SU-DHL-6 (cell line): Measurements from ENCODE around the gene TMEM233.

Source experiments
- EZH2phosphoT487 ChIP-seq: fragments of 200-600 bp; sonication (generic), shearing (Covaris generic); conservative IDR thresholded peaks from 2 replicates; pipeline ENCODE4 v1.6.1; 2018; ENCODE audit warnings: mild to moderate bottlenecking, antibody characterized with exemption, low read length, moderate library complexity, mixed read lengths
- TF ChIP-seq, protein P1 (sequence below): fragments of 200-600 bp; sonication (generic); IDR thresholded peaks from one replicate; pipeline ENCODE4 v1.5.1; 2017; ENCODE audit warnings: antibody characterized with exemption, mild to moderate bottlenecking, low read length, moderate library complexity; ENCODE audit not compliant: insufficient read depth, poor library complexity, severe bottlenecking

DNA sequence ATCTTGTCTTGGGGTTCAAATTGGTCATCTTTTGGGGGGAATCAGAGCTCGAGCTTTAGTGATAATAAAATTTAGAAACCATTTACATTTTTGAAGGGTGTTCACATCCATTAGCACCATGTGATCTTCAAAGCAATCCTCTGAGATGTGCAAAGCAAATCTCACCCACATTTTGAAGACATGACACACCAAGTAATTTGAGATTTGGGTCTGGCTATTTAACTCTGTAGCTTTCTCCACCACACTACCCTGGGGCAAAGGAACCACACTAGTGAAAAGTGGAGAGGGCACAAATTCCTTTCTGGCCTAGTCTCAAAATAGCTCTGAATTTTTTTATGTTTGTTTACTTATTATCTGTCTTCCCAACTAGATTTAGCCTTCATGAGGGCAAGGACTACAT, 46.6 kb upstream of the TMEM233 start:
- TF ChIP-seq EZH2phosphoT487, result no peak
- TF ChIP-seq, protein P1, sequence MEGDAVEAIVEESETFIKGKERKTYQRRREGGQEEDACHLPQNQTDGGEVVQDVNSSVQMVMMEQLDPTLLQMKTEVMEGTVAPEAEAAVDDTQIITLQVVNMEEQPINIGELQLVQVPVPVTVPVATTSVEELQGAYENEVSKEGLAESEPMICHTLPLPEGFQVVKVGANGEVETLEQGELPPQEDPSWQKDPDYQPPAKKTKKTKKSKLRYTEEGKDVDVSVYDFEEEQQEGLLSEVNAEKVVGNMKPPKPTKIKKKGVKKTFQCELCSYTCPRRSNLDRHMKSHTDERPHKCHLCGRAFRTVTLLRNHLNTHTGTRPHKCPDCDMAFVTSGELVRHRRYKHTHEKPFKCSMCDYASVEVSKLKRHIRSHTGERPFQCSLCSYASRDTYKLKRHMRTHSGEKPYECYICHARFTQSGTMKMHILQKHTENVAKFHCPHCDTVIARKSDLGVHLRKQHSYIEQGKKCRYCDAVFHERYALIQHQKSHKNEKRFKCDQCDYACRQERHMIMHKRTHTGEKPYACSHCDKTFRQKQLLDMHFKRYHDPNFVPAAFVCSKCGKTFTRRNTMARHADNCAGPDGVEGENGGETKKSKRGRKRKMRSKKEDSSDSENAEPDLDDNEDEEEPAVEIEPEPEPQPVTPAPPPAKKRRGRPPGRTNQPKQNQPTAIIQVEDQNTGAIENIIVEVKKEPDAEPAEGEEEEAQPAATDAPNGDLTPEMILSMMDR, result no peak
